ENCODE results near the gene CACYBP. TPM values are rescaled to one million over a fixed set of nuclear protein-coding genes. Genes with fewer than 3 reads are reported as not detected.

CACYBP gene
- total and polyA plus RNA-seq, 2 of the 13 experiments (the other 11 are each of a cell fraction or from before 2014, with no cell fraction given) = 18.4 to 183 TPM

GRCh38 chr1:174999936-175000696 lies at the start of gene CACYBP (continued):
- TF ChIP-seq, protein P1, sequence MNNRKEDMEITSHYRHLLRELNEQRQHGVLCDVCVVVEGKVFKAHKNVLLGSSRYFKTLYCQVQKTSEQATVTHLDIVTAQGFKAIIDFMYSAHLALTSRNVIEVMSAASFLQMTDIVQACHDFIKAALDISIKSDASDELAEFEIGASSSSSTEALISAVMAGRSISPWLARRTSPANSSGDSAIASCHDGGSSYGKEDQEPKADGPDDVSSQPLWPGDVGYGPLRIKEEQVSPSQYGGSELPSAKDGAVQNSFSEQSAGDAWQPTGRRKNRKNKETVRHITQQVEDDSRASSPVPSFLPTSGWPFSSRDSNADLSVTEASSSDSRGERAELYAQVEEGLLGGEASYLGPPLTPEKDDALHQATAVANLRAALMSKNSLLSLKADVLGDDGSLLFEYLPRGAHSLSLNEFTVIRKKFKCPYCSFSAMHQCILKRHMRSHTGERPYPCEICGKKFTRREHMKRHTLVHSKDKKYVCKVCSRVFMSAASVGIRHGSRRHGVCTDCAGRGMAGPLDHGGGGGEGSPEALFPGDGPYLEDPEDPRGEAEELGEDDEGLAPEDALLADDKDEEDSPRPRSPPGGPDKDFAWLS (CRISPR knock-in tag; IDR thresholded peaks at IDR 0.05; ENCODE audit: borderline replicate concordance) = 0 out of 2 replicates have a peak, but pooled peaks have one; percentile 31
- TF ChIP-seq ZNF891 (CRISPR knock-in tag; IDR thresholded peaks at IDR 0.05) (peak; percentile 94), MYNN (CRISPR knock-in tag; IDR thresholded peaks at IDR 0.05; ENCODE audit: low read depth) (no peak), TBX3 (IDR thresholded peaks at IDR 0.05; ENCODE audit: borderline replicate concordance) (no peak), REXO4 (CRISPR knock-in tag; IDR thresholded peaks at IDR 0.05; ENCODE audit: borderline replicate concordance) (no peak), TFDP2 (CRISPR knock-in tag; IDR thresholded peaks at IDR 0.05) (peak; percentile 93), ZNF234 (CRISPR knock-in tag; conservative IDR thresholded peaks at IDR 0.05) (0 out of 2 replicates have a peak, but pooled peaks have one; percentile 71), HOXA9 (CRISPR knock-in tag; IDR thresholded peaks at IDR 0.05; ENCODE audit: borderline replicate concordance) (peak; percentile 88), NFYC (CRISPR knock-in tag; IDR thresholded peaks at IDR 0.05) (no peak), FOXA3 (CRISPR knock-in tag; IDR thresholded peaks at IDR 0.05) (peak; percentile 2), PRDM4 (CRISPR knock-in tag; IDR thresholded peaks at IDR 0.05; ENCODE audit: borderline replicate concordance) (no peak), TEAD3 (CRISPR knock-in tag; optimal IDR thresholded peaks at IDR 0.05; ENCODE audit: borderline replicate concordance) (peak; percentile 7), ZNF782 (CRISPR knock-in tag; IDR thresholded peaks at IDR 0.05; ENCODE audit: borderline replicate concordance) (peak; percentile 94), ZNF232 (CRISPR knock-in tag; IDR thresholded peaks at IDR 0.05; ENCODE audit: borderline replicate concordance) (peak; percentile 85; the same call in 1 of the 2 replicates), ZNF101 (CRISPR knock-in tag; IDR thresholded peaks at IDR 0.05; ENCODE audit: borderline replicate concordance, low read depth) (peak; percentile 72; the same call in 1 of the 2 replicates), ZC3H13 (CRISPR knock-in tag; IDR thresholded peaks at IDR 0.05) (peak; percentile 88; the same call in 1 of the 2 replicates), ZSCAN25 (CRISPR knock-in tag; IDR thresholded peaks at IDR 0.05) (peak; percentile 55; the same call in 1 of the 2 replicates), JUN (CRISPR knock-in tag; IDR thresholded peaks at IDR 0.05) (no peak), ZNF136 (CRISPR knock-in tag; IDR thresholded peaks at IDR 0.05; ENCODE audit: low read depth) (0 out of 2 replicates have a peak, but pooled peaks have one; percentile 37), EEA1 (CRISPR knock-in tag; IDR thresholded peaks at IDR 0.05; ENCODE audit: borderline replicate concordance) (peak; percentile 98; the same call in 1 of the 2 replicates), POLR2A (IDR thresholded peaks at IDR 0.05; ENCODE audit: insufficient read depth in 1 of 2, low read depth in 2 of 2, low read length in 2 of 2) (peak in 1 of 2 experiments; percentile 85; a peak in 2 of 4 replicates), ZBTB20 (CRISPR knock-in tag; IDR thresholded peaks at IDR 0.05; ENCODE audit: borderline replicate concordance, low read depth) (0 out of 2 replicates have a peak, but pooled peaks have one; percentile 16), ZNF260 (CRISPR knock-in tag; IDR thresholded peaks at IDR 0.05; ENCODE audit: borderline replicate concordance, low read depth) (no peak), PRPF4 (IDR thresholded peaks at IDR 0.05; ENCODE audit: low read depth, low read length, poor library complexity, severe bottlenecking) (no peak)

Data from HepG2 (cell line).